Activated naive CD4-positive, alpha-beta T cell treated with anti-CD3 and anti-CD28 coated beads for 36 hours (primary cell): Measurements from ENCODE around the gene GRIN1. TPM values are rescaled to one million over a fixed set of nuclear protein-coding genes. Genes with fewer than 3 reads are reported as not detected.

Experiments
- CTCF ChIA-PET: fragments of 350-600 bp; sonication (Branson Sonifier 250); formaldehyde crosslinking; loops from one replicate; lab custom pipeline; 2021; ENCODE audit warnings: antibody characterized with exemption; lab: Charles Lee
- DNase-seq: peaks from one replicate; pipeline ENCODE4 v3.0.0-alpha.2; 2020
- H3K27ac Mint-ChIP-seq: one replicate; pipeline ENCODE4 v1.8.0; 2021; ENCODE audit warnings: mild to moderate bottlenecking, mixed read lengths
- H3K27me3 Mint-ChIP-seq: one replicate; pipeline ENCODE4 v1.8.0; 2021; ENCODE audit warnings: low read depth, mixed read lengths
- H3K36me3 Mint-ChIP-seq: one replicate; pipeline ENCODE4 v1.8.0; 2021; ENCODE audit warnings: low read depth, mixed read lengths
- H3K4me1 Mint-ChIP-seq: one replicate; pipeline ENCODE4 v1.8.0; 2021; ENCODE audit warnings: low read depth, mixed read lengths
- H3K4me3 Mint-ChIP-seq: one replicate; pipeline ENCODE4 v1.8.0; 2021; ENCODE audit warnings: mild to moderate bottlenecking, moderate library complexity, mixed read lengths
- H3K9me3 Mint-ChIP-seq: one replicate; pipeline ENCODE4 v1.8.0; 2021; ENCODE audit warnings: mixed read lengths
- intact Hi-C: fragments of 100-400 bp; cut with micrococcal nuclease; formaldehyde crosslinking; loops from one replicate; pipeline ENCODE4 v1.15.1; 2023
- total RNA-seq, 2 experiments: library from RNA; stranded (reverse); gene quantifications; one replicate each; pipeline ENCODE4 v1.2.3, GENCODE V29; 2021

Gene GRIN1
- total RNA-seq, 2 experiments from 2014 or later: 0.35 TPM; not detected in 1

DNA sequence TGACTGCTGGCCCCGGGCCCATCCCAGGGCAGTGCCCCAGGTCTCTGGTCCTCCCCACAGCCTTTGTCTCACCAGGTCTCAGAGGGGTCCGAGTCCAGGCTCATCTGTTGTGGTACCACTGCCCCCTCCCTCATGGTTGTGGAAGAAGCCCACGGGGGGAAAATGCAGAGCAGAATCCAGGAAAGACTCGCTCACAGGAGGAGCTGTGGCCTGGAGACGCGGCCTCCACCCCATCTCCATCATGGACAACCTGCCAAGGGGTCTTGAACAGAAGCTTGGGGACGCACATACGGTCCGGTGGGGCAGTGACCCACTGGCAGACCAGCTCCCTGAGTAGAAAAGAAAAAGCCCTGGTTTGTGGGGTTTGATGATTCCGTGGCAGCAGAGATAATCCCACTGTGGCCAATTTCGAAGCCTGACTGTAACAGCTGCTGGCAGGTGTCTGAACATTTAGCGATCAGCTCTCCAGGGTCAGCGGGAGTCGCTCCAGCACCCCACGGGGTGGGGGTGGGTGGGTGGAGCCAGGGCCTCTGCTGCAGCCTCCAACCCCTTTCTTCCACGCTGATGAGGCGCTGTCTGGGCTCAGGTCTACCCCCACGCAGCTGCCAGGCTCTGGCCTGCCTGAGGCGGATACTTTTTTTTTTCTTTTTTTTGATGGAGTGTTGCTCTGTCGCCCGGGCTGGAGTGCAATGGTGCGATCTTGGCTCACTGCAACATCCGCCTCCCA is 1.9 kb upstream of the GRIN1 start:
- Mint-ChIP-seq H3K27ac (no peak overlapping the region), H3K4me1 (peaks cover 2% of the 10 kb centered on the region), H3K9me3 (no peaks in the 10 kb centered on the region), H3K27me3 (peaks cover 43% of the 10 kb centered on the region), H3K36me3 (no peaks in the 10 kb centered on the region), H3K4me3 (no peak overlapping the region)
- intact Hi-C loops: no loop called here
- CTCF ChIA-PET: no interaction called here
- no peak for DNase-seq

DNA sequence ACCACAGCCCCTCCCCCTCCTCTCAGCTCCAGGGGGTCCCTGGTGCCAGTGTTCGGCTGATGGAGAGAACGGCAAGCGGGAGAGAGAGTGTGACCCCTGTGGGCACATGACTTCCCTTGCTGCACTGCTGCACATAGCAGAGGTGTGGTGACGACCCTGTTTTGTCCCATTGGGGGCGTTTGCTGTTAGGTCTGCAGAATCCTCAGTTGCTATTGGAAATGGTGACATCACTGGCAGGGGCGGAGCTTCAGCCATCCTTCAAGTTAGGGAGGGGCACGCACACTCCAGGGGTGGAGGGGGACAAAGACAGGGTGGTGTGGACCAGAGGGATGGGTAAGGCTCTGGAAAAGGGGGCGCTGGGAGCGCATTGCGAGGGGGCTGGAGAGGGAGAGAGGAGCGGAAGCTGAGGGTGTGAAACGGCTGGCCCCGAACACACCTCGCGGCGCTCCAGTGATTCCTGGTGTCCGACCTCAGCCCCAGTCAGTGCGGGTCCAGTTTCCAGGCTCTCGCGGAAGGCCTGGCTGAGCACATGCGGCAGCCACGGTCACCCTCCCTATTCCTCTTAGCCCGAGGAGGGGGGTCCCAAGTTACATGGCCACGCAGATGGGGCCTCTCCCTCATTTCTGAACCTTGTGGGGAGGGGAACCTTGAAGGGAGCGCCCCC is 764 bp upstream of the GRIN1 start:
- intact Hi-C loops: no loop called here
- H3K4me3 Mint-ChIP-seq: no peak overlapping the region
- no peak for DNase-seq
- peaks cover 2% of the 10 kb centered on the region for H3K4me1 Mint-ChIP-seq
- H3K9me3 Mint-ChIP-seq: no peaks in the 10 kb centered on the region
- no peak overlapping the region for H3K27ac Mint-ChIP-seq
- CTCF ChIA-PET: no interaction called here
- peaks cover 50% of the 10 kb centered on the region for H3K27me3 Mint-ChIP-seq
- H3K36me3 Mint-ChIP-seq: no peaks in the 10 kb centered on the region

DNA sequence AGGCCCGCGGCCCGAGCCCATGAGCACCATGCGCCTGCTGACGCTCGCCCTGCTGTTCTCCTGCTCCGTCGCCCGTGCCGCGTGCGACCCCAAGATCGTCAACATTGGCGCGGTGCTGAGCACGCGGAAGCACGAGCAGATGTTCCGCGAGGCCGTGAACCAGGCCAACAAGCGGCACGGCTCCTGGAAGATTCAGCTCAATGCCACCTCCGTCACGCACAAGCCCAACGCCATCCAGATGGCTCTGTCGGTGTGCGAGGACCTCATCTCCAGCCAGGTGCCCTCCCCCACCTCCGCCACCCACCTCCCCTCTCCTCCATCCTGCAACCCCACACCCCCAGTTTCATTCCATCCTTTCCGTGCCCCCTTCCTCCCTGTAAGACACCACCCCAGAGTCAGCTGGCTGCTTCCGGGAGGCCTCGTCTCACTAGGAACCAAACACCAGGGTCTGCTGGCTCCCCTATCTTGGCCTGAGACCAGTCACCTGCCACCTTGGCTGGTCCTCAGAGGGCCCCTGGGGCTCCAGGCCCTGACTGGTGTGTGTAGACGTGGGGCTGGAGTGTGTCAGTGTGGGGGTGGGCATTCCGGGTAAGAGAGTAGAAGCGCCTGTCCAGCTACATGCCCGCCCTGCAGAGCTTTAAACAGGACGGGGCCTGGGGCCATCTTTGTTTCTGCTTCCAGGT is 655 bp downstream of the GRIN1 start:
- H3K27ac Mint-ChIP-seq: no peak overlapping the region
- intact Hi-C loops: no loop called here
- H3K9me3 Mint-ChIP-seq: no peaks in the 10 kb centered on the region
- CTCF ChIA-PET: no interaction called here
- no peak overlapping the region for H3K4me3 Mint-ChIP-seq
- H3K27me3 Mint-ChIP-seq: peaks cover 55% of the 10 kb centered on the region
- DNase-seq: no peak
- no peaks in the 10 kb centered on the region for H3K36me3 Mint-ChIP-seq
- H3K4me1 Mint-ChIP-seq: peaks cover 2% of the 10 kb centered on the region

DNA sequence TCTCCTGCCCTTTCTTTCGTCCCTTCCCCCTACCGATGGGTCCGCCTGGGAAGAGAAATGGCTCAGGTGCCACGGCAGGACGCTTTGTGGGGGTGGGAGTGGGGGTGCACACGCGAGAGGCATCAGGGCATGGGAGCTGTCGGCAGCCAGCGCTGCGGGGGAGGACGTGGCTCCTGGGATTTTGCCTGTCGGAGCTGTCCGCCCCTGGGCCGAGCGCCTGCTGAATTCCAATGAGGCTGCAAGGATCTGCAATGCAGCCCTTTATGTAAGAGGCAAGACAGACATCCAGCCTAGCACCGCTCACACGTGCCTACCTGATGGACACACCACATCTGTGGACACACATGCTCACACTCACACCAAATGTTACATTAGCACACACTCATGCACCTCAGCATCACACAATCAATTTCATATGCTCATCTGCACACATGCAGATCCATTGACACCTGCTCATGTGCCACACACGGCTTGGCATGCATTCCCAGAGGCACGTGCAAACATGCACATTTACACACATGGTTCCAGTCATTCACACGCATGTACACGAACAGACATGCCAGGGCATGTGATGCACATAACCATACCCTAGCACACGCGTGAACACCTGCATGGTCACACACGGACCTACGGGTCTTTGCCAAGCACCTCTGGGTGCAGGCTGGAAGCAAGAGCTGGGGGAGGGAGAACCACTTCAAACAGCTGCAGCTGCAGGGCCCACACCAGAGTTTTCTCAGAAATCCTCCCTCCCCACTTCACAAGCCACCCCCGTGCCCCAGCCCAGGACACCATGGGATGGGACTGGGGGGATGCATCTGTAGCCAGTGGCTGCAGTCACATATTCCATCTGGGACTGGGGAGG is 1.4 kb downstream of the GRIN1 start:
- Mint-ChIP-seq H3K9me3 (no peaks in the 10 kb centered on the region), H3K4me3 (no peak overlapping the region), H3K4me1 (peaks cover 2% of the 10 kb centered on the region), H3K36me3 (no peaks in the 10 kb centered on the region), H3K27ac (no peak overlapping the region), H3K27me3 (peaks cover 55% of the 10 kb centered on the region)
- intact Hi-C loops: no loop called here
- DNase-seq: no peak
- CTCF ChIA-PET: no interaction called here

DNA sequence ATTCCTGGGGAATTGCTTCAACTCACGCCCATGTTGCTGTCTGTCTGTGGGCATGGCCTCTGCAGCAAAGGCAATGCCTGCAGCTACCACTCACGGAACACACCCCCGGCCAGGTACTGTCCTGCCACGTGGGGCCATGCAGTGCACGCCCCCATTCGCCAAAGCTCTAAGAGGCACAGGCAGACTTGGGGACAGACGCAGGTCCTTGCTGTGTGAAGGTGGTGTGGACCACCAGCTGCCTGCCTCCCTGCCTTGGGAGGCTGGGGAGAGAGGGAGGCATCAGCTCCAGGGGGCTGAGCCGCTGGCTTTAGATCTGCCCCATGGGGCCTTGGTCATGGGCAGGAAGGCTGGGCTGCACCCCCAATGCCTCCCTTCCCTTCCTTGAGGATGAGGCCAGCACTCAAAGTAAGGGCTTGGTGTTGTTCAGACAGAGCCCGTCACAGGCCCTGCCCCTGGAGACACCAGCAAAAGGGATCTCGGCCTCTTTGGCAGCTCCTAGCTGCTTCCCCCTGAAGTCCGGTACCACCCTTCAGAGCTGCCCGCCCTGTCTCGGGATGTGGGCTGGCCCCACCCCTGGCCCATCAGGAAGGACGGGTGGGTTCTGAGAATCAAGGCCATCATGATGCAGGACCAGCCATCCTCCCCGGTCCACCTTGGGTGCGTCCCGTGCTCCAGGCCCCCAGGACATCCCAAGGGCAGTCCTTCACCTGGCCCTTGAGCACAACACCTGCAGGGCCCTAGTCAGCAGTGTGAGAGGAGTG is 2.3 kb downstream of the GRIN1 start:
- CTCF ChIA-PET: no interaction called here
- H3K9me3 Mint-ChIP-seq: no peaks in the 10 kb centered on the region
- no peak overlapping the region for H3K4me3 Mint-ChIP-seq
- peaks cover 2% of the 10 kb centered on the region for H3K4me1 Mint-ChIP-seq
- H3K27me3 Mint-ChIP-seq: peaks cover 51% of the 10 kb centered on the region
- DNase-seq: no peak
- no peaks in the 10 kb centered on the region for H3K36me3 Mint-ChIP-seq
- no peak overlapping the region for H3K27ac Mint-ChIP-seq
- intact Hi-C loops: no loop called here

DNA sequence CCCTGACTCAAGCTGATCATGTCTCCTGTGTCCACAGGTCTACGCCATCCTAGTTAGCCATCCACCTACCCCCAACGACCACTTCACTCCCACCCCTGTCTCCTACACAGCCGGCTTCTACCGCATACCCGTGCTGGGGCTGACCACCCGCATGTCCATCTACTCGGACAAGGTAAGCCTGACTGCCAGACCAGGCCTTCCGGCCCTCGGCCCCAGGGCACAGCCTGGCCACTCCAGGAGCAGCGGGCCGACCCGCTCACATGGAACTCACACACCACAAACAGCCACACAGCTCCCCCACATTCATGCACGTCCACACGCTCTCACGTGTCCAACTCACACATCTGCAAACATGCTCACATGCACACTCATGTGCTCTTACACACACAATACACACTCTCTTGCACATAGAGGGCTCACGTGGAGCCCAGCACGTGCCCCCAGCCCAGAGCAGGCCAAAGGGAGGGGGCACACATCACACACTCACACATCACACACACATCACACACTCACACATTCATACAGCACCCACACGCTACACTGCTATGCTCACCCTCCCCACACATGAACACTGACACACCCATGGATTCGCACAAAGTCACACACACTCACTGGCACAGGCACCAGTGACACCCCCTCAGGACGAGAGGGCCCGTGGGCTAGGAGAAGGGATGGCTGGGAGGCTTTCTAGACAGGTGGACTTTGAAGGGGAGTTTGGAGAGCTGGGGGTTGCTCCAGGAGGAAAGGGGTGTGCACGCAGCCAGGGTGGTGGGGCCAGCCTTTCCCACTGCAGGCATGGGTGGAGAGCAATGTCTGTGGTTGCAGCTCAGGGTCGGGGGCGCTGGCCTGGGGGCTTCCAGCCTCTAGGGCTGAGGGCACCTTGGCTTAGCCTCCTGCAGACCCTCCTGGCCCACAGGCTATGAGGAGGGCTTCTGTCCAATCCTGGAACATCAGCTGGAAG is 3.3 kb downstream of the GRIN1 start:
- no peak for DNase-seq
- intact Hi-C loops: no loop called here
- CTCF ChIA-PET: interaction anchor here (1.8 kb wide), 1 partner anchor 94 kb away, joined by 5 read pairs; no protein-coding TSS in a partner anchor
- no peak overlapping the region for H3K27ac Mint-ChIP-seq
- peaks cover 52% of the 10 kb centered on the region for H3K27me3 Mint-ChIP-seq
- H3K36me3 Mint-ChIP-seq: no peaks in the 10 kb centered on the region
- no peak overlapping the region for H3K4me3 Mint-ChIP-seq
- peaks cover 2% of the 10 kb centered on the region for H3K4me1 Mint-ChIP-seq
- no peaks in the 10 kb centered on the region for H3K9me3 Mint-ChIP-seq

DNA sequence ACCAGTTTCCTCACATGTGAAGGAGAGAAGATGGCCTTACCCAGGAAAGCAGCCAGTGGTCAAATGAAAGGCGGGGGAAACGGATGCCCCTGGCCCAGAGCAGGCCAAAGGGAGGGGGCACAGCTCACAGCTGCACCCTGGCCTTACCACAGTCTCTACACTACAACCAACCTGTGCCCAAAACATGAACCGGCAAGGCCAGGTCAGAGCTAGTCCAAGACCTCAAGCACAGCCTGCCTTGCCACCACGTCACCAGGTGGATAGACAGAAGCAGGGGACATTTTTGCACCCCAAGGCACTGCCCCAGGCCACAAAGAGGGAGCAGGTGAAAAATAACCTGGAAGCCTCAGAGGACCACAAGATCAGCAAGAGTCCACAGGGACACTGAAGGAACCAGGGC is 4.5 kb downstream of the GRIN1 start:
- H3K36me3 Mint-ChIP-seq: no peaks in the 10 kb centered on the region
- no peak for DNase-seq
- peaks cover 2% of the 10 kb centered on the region for H3K4me1 Mint-ChIP-seq
- H3K4me3 Mint-ChIP-seq: no peak overlapping the region
- CTCF ChIA-PET: interaction anchor here (1.8 kb wide), 1 partner anchor 93 kb away, joined by 5 read pairs; no protein-coding TSS in a partner anchor
- intact Hi-C loops: no loop called here
- H3K27ac Mint-ChIP-seq: no peak overlapping the region
- no peaks in the 10 kb centered on the region for H3K9me3 Mint-ChIP-seq
- H3K27me3 Mint-ChIP-seq: peaks cover 45% of the 10 kb centered on the region

DNA sequence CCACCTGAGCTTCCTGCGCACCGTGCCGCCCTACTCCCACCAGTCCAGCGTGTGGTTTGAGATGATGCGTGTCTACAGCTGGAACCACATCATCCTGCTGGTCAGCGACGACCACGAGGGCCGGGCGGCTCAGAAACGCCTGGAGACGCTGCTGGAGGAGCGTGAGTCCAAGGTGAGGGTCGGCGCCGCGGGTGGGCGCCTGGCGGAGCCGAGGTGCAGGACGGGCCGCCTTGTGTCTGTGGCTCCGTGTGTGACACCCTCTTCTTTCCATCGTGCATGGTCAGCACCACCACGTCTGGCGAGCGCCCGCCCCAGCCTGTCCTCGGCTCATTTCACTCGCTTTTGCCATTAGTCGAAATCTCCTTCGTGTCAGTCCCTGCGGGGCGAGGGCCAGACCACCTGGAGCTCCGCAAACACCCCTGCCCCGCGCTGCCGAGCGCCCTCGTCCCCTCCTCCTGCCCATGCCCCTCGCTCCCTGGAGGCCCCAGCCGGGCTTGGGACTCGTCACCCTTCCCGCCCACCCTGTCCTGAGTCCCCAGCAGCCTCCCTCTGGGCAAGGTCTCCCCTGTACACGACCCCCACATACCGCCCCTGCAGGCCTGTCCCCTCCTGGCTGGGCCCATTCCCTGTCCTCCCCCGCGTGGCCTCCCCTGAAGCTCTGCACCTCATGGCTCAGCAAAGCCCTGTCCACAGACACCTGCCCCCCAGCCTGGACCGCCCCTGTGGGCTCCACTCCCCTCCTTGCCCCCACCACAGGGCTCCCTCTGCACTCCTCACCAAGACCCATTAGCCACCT is 7.0 kb downstream of the GRIN1 start:
- intact Hi-C loops: no loop called here
- CTCF ChIA-PET: no interaction called here

DNA sequence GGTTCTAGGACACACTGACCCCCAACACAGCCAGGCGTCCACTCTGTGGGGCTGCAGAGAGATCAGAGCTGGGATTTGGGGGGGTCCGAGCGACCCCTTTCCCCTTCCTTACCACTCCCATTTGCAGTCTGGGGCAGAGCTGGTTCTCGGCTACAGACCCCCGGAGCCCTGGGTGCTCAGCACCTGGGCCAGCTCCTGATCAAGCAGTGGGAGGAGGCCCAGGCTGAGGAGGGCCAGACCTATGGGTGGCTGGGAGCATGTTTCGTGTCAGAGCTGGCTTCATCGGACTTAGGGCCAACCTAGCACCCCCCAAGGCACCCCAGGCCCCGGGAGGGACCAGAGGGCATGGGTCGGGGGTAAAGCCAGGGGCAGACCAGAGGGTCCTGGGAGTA is 7.6 kb downstream of the GRIN1 start:
- CTCF ChIA-PET: no interaction called here
- no peak overlapping the region for H3K4me3 Mint-ChIP-seq
- H3K9me3 Mint-ChIP-seq: no peaks in the 10 kb centered on the region
- H3K27me3 Mint-ChIP-seq: peaks cover 28% of the 10 kb centered on the region
- H3K27ac Mint-ChIP-seq: no peak overlapping the region
- no peak for DNase-seq
- no peaks in the 10 kb centered on the region for H3K36me3 Mint-ChIP-seq
- intact Hi-C loops: no loop called here
- H3K4me1 Mint-ChIP-seq: peaks cover 7% of the 10 kb centered on the region

More for the DNA sequence above, 7.0 kb downstream of the GRIN1 start:
- H3K27ac Mint-ChIP-seq: no peak overlapping the region
- DNase-seq: no peak
- no peak overlapping the region for H3K4me3 Mint-ChIP-seq
- H3K27me3 Mint-ChIP-seq: peaks cover 28% of the 10 kb centered on the region
- peaks cover 2% of the 10 kb centered on the region for H3K4me1 Mint-ChIP-seq
- H3K9me3 Mint-ChIP-seq: no peaks in the 10 kb centered on the region
- H3K36me3 Mint-ChIP-seq: no peaks in the 10 kb centered on the region

DNA sequence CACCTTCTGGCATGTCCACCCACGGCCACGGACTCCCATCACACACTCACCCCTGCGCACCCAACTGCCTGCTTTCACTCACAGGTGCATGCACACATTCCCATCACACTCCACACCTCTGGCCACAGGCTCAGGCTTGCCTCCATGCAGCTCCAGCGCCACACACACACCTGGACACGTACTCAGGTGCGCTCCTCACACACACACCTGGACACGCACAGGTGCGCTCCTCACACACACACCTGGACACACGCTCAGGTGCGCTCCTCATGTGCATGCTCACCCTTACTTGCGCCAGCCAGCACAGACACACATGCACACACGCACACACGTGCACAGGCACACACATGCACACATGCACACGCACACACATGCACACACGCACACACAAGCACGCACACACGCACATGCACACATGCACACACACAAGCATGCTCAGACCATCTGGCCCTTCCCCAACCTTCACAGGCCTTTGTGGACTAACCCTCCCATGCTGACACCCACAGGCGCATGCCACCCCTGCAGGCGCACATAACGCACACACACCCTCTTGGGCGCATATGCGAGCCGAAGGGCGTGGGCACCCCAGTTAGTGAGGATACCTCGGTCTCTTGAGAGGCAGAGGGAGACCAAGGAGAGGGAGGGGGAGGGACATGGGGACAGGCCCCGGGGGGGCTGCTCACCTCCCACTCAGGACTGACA is 8.3 kb downstream of the GRIN1 start:
- H3K36me3 Mint-ChIP-seq: no peaks in the 10 kb centered on the region
- peaks cover 23% of the 10 kb centered on the region for H3K27me3 Mint-ChIP-seq
- H3K9me3 Mint-ChIP-seq: no peaks in the 10 kb centered on the region
- no peak overlapping the region for H3K27ac Mint-ChIP-seq
- CTCF ChIA-PET: no interaction called here
- no peak overlapping the region for H3K4me3 Mint-ChIP-seq
- H3K4me1 Mint-ChIP-seq: peaks cover 7% of the 10 kb centered on the region
- DNase-seq: no peak
- intact Hi-C loops: no loop called here
